NCI-H1417 treated with DMSO at 0.1 percent for 48 hours (cell line): ENCODE measurements around the gene JAZF1.

Source experiments
- DNase-seq: peaks from one replicate; lab custom pipeline; 2025; lab: John Stamatoyannopoulos, UW

Gene JAZF1

DNA sequence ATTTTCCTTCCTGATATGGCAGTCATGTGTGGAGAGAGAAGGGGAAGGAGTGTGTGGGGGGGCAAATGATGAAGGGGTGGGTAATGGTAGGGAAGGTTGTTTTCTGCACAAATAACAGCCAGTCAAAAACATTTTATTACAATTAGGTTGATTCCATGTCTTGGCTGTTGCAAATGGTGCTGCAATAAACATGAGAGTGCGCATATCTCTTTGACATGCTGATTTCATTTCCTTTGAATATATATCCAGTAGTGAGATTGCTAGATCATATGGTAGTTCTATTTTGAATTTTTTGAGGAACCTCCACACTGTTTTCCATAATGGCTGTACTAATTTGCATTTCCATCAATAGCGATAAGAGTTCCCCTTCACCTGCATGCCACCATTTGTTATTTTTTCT lies 10.6 kb upstream of the JAZF1 start:
- no peak for DNase-seq

DNA sequence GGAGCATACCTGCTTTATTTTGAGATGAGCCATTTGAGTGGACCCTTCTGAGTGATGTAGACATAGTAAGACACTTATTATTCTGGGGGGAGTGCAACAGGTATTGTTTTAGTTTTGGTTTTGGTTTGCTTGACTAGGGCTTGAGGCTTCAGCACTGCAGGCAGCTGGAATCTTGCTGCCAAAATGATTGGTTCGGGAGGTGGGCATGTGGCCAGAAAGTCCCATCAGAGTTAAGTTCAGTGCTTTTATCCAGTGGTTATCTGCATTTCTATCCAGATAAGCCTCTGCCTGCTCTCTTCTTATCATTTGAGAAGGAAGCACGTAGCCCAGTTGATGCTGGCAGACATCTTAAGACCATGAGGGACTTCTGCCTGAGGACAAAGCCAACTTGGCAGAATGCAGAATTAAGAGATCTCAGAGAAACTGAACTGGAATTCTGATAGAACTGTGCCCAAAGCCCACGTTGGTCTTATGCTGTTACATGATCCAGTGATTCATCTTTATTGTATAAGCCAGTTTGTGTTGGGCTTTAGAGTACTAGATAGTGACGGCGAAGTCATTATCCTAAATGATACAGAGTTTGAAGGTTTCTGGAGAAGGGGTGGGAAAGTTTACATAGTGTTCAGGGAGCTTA lies 9.6 kb upstream of the JAZF1 start:
- DNase-seq, result no peak

DNA sequence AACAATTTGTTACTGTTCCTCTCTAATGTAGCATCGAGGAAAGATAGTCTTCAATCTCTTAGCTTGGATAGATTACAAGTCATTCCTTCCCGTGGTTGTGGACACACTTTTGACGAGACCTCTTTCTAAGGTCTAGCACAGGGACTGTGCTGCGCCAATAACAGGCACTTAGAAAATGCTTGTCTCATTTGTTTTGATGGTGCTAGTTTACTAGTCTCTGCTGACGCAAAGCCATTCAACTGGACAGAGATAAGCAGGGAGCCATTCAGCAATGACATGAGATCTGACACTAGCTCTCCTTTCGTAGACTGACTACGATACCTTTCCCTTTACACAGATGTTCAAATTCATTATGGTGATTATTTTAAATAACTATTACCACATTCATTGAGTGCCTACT lies 6.4 kb upstream of the JAZF1 start:
- DNase-seq, result no peak

DNA sequence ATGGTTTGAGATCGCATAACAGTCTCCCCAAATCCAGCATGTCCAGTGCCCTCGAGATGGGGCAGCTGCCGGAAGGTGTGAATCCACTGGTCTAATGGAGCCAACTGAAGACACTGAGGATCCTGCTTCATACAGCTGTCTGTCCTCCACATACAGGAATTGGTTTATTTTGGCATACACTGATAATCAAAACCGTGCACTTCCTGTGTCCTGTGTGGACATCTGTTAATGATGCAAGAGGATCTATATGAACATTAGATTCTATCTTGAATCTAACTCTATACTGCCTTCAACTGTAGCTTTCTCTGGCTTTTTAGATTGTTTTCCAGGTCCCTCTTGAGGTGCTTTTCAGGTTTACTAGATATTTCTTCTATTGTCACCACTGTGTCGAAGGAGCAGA lies 3.0 kb upstream of the JAZF1 start:
- DNase-seq, result no peak

DNA sequence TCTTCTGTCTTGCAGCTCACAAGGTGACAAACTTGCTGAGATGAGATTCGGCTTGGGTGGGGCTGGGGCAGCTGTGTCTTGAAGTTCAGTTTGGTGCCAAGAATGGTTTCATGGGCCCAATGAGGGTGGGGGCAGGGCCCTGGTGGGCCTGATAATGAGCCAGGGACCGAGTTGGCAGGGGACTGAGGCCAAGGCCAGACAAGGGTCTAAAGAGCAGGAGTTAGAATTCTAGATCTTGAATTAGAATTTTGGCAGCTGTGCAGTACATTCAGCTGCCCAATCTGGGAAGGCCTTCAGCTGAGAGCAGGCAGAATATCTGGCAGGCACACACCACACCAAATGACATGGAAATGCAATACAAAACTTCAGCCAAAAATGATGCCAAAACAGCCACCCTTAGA lies 1.5 kb upstream of the JAZF1 start:
- no peak for DNase-seq

DNA sequence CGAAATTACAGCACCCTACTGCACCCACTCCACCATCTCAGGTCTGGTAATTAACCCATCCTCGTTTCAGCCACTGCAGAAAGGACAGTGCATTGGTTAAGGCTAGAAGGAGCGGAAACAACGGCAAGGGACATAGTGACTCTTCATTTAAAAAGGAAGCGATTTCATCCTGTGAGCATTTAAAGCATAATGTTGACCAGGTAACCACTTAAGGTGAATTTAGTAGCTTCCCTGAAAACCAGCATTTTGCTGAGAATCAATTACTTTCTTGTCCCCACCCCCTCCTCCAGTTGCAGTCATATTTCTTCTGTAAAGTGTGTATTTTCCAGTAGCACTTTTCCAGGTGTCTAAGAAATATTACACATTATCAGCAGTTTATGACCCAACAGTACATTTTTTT lies 821 bp upstream of the JAZF1 start:
- DNase-seq, result no peak

DNA sequence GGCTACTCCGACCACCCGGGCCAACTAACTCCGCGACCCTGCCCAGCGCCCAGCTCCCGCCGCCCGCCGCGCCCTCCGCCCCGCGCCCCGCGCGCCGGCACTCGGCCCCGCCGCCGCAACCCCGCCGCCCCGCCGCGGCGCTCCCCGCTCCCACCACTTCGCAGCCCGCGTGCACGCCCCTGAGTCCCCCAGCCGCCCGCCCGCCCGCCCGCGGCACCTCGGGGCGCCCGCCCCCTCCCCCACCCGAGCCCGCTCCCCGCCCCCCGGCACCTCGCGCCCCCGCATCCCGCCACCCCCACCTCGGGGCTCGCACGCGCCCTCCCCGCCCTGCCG lies 598 bp downstream of the JAZF1 start:
- no peak for DNase-seq

DNA sequence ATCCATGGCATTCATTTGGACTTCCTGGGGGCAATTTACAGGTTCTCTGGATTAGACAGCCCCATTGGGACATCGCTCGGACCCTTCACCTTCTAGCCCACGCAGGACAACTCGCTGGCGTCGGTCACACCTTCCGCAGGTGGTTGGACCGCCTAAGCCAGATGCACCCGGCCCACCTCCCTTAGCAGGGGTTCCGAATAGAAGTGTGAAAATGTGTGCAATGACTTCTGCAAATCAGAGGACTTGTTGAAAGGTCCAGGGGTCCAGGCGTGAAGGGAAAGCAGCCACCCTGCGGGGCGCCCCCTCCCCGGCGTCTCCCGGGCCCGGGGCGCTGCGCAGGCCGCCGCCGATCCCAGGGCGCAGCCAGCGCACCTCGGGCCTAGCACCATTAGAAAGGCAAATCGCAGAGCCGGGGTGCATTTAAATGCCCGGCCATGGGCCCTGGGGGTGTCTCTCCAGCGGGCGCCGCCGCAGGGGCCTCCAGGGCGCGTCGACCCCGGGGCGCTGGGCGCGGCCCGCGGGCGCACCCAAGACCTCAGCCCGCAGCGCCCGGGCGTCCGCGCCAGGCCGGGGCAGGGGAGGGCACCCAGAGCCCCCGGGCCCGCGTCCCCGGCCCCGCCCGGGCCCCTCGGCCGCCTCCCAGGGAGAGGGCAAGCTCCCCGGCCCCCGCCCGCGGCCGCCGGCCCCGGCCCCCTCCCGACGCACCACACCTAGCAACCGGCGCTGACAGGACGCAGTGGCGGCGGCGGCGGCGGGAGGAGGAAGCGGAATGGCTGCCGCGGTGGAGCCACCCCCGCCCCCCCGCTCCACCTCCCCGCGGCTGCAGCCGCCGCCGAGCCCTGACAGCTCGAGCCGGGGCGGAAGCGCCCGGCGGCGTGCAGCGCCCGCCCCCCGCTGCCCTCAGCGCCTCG lies 1.2 kb downstream of the JAZF1 start:
- no peak for DNase-seq

DNA sequence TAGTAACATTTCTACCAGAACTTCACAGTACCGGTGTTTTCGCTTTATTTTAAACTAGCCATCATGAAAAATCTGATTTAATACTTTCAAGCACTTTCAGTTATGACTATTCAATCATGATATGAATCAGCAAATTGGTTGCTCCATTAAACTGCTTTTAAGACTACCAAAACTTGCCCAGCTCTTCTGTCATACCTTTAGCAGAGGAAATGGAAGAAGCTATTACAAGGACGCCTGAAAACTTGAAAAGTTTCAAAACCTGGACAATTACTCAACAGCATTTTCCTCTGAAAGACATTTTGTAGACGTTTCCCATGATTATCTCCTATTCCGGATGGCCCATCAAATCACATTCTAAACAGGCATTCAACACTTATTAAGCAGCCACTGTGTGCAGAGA lies 2.0 kb downstream of the JAZF1 start:
- no peak for DNase-seq

DNA sequence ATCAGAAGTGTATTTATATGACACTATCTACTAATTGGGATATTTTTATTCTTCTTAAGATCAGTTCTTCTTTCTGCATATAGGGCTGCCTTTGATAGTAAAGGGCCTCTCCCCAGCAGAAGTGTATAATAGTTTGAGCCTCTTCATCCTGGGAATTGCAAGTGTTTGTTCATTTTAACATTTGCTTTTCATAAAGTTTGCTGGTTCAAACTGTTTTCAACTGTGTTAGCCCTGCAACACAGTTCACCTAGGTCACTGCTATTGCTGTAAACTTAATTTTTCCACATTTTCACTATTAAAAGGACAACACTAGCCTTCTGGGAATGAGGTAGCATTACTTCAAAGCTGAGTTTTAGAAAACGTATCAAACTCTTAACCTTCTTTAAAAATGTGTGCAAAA lies 2.8 kb downstream of the JAZF1 start:
- DNase-seq, result no peak

DNA sequence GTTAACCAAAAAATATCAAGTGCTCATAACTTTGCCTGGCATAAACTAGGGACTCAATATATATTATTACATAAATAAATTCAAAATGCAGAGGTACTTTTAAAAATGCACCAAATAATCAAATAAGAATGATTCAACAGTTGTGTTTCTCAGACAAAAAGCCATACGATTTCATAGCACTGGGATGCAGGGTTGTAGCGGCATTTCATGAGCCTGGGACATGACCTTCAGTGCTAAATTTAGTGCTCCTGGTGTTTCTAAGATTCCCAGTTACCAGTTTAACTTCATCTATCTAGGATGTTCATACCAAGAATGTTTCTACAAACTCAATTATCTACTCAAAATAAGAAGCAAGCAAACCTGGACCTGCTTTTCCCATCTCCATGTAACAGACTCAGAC lies 4.0 kb downstream of the JAZF1 start:
- no peak for DNase-seq

DNA sequence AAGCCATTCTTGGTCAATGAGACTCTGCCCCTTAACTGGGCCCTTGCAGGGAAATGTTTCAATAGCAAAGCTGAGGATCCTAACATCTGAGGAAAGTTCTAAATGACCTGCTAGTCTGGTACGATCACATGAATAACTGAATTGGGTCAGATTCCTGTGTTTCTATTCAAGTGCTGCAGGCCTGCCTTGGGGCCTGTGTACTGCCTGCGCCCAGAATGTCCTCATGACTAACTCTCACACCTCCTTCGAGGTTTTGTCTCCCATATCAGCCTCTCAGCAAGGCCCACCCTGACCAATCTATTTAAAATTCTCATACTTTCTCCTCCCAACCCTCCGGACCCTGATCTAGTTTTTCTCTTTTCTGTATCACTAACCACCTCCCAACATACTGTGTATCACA lies 4.4 kb downstream of the JAZF1 start:
- no peak for DNase-seq

DNA sequence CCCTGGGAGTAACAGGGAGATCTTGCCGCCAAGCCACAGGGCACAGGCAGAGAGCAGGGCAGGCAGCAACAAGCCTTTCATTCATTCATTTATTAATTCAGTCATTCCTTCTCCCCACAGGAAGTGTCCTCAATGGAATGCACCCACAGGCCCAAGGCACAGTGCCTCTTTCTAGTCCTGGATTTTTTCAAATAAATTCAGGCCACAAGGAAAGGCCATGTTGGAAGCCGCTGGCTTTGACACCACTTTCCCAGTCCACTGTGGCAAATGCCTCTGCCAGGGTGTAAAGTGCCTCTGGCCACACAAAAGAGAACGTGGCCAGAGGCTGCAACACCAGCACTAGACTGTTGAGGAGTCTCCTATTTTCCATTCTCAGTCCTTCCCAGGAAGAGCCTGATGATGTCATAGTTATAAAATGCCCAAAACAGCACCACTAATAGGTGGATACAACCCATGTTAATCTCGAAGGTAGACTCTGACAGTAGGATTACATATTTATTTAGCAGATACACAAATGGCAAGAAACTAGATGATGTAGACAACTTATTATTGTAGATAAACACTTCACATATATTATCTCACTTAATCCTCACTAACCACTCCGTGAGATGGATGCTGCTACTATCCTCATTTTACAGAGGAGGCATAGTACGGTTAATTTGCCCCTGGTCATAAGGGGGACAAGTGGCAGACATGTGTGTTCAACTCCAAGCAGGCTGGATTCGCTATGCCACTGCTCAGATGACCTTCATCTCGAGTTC lies 5.5 kb downstream of the JAZF1 start:
- DNase-seq, result no peak

DNA sequence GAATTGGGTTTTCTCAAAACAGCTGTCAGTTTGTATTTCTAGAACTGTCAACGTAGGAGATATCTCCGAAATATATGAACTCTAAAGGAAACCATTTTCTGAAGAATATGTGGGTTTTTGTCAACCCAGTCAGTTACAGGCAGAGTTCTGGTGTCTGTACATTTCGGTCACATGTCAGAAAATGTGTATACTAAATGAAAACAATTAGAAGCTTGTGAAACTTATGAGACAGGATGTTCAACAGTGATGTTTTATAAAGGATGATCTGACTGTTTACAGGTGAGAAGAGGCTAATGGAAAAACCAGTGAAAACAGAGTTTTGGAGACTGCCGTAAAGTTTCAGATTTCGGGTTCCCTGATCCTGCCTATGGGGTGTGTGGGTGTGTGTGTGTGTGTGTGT lies 6.2 kb downstream of the JAZF1 start:
- DNase-seq, result no peak

DNA sequence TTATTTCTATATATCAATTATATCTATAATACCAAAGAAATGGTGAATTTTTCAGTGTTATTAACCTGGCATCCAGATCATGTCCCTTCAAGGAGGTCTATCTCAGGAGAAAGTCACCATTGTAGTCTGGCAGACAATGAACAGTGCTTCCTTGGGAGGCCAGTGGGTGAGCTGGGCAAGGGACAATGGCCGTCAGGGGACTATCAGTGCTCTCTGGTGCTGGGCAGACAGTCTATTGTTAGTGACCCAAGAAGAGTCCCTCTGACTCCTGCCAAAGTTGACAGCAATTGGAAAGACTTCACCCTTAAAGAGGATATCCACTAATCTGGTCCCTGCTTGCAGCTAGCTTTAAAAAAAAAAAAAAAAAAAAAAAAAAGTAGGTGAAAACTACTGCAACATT lies 7.1 kb downstream of the JAZF1 start:
- no peak for DNase-seq

DNA sequence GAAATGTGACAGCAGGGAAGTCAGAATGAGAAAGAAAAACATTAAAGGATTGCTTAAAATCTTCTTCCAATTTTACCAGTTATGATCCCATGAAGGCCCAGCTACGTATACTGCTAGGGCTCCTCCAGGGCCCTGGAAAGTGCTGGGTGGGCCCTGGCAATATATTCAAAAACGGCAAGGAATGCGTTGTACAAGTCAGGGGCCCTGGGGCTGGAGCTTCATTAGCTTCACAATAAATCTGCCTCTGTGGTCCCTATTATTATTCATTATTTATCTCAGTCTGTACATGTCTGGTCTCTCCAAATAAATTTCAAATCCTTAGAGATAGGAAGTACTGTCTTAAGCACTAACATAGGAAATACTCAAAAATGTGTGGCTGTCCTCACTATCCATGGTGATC lies 7.6 kb downstream of the JAZF1 start:
- no peak for DNase-seq

DNA sequence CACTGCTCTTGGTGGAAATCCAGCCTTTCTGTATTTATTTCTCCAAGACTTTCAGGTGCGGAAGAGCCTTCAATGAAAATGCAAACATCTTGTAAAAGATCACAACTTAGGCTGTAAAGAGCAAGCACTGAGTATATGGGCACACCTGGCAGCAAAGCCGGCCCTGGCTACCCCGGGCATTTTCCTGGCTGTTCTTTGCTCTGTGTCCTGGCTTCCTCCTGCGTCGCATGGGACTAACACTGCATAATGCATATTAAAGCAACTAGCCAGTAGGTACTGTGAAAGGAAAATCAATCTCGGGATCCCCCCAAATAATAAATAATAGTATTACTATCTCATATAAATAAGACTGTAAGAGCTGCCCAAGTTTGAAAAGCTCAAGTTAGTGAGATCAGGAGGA lies 9.9 kb downstream of the JAZF1 start:
- no peak for DNase-seq

DNA sequence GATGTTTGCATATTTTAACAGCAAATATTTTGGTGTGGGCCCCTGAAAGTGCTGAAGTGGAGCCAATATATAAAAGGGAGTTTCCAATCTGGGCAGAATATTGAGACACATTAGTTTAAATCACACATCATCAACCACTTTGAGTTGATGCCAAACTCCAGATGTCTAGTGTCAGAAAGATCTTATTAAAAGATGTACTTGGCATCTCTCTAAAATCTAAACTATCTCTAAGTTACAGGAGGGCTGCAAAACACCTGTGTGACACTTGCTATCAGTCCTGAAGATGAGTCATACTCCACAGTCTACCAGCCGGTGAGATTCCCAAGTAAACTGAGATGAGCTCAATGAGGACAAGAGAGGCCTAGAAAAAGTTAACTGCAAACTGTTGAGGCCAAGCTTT lies 11.4 kb downstream of the JAZF1 start:
- DNase-seq, result no peak

DNA sequence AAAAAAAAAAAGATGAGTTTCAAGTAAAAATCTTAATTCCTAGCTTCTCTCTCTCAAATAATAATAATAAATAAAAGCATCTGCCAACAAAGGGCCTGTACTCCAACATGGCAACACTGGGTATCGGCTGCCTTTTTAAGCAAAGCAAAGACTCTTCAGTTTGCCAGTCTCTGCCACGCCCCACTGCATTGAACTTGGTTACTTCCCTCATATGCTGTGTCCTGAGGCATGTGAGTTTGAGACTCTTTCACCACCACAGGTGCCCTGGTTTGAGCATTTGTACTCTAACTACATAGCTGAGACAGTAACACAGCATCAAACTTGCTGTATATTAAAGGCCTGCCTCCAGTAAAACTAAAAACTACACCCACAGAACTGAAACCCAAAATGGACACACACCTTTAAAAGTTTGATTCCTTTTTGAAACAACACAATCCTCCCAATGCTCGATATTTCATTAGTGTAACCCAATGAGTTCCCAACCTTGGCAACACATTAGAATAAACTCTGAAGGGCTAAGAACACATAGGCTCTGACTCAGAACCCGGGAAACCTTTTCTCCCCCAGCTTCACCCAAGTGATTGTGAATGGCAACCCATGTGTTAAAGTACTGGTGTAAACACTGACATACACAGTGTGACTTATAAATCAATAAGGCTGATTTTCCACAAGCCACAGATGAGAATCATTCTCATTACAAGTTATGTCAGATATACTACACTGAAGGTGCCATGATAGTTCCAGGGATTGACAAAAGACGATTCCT lies 12.0 kb downstream of the JAZF1 start:
- DNase-seq, result no peak

DNA sequence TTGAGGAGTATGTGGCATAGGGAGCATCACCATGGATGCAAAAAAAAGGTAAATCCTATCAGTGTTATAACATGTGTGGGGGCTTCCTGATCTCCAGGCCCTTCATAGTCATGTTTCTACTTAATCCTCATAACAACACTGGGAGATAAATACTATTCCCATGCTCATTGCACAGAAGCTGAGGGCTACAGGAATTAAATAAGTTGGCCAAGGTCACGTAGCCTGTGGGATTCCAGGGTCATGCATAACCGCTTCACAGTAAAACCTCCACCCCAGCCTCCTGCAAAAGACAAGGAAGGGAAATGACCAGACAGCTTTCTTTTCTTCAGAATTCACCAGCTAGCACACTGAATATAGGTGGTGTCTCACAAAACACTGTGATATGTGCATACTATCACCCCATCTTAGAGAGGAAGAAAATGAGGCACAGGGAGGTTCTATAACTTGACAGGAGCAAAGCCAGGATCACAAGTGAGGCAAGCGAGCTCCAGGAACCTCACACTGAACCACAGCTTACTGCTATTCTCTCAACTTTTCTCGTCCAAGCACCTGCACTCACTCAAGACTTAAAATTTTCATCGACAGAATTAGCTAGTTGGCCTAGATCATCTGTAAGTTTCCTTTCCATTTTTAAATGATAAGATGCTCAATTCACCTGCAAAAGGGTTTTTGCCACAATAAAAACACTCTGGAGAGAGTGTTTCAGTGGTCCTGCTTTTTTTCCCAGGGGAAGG lies 13.4 kb downstream of the JAZF1 start:
- DNase-seq, result no peak
